ENCODE data around the gene SRP72. TPM values are rescaled to one million over a fixed set of nuclear protein-coding genes. Genes with fewer than 3 reads are reported as not detected.
A peak's percentile ranks its signal among the peaks of the same experiment; 100 is the strongest.

SRP72 gene, protein sequence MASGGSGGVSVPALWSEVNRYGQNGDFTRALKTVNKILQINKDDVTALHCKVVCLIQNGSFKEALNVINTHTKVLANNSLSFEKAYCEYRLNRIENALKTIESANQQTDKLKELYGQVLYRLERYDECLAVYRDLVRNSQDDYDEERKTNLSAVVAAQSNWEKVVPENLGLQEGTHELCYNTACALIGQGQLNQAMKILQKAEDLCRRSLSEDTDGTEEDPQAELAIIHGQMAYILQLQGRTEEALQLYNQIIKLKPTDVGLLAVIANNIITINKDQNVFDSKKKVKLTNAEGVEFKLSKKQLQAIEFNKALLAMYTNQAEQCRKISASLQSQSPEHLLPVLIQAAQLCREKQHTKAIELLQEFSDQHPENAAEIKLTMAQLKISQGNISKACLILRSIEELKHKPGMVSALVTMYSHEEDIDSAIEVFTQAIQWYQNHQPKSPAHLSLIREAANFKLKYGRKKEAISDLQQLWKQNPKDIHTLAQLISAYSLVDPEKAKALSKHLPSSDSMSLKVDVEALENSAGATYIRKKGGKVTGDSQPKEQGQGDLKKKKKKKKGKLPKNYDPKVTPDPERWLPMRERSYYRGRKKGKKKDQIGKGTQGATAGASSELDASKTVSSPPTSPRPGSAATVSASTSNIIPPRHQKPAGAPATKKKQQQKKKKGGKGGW
- 77.7 TPM for total RNA-seq
- long read RNA-seq, full-length matches to known transcripts = 12 of 70 reads
- long read RNA-seq, partial matches to known transcripts = 54 of 70 reads
- long read RNA-seq, other reads (novel, unspliced or antisense) = 4 of 70 reads

DNA sequence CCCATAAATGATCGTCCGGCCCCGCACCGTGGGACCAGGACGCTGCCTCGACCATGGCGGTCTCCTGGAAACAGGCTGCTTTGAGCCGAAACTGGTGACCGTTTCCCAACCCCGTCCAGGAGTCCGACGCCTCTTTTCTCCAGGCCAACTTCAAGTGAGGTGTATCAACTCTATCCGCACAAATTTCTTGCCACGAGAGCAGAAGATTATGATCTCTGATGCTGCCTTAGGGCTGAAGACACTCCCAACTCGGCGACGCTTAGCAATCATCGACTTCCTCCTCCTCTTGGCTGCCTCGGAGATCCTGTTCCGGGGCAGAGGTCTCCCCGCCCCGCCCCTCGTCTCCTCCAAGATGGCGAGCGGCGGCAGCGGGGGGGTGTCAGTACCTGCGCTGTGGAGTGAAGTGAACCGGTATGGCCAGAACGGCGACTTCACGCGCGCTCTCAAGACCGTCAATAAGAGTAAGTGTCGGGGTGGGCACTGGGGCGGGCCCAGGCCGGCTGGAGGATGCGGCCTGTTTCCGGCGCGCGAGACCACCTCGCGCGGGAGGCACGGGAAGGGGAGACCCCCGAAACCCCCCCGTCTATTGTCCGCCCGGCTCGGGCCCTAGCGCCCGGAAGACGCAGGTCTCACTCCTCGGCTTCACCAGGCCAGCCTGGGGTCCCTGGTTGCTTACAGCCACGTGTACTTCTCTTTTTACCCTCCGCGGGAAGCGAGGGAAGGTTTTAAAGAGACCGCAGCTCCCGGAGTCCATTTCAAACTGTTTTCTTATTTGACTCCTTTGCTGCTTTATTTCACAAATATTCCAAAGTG, at the start of gene SRP72:
Gene SRP72, plus strand, starts transcription at position 334 of the 813 bp plus-strand sequence. Its CDS starts 19 bp downstream, at position 353.
- Histone ChIP-seq H3K27me3 (ENCODE audit: low read depth) (no peaks in the 10 kb centered on the region), H3K4me1 (peaks cover 35% of the 10 kb centered on the region), H3K9me3 (no peaks in the 10 kb centered on the region), H3K36me3 (peaks cover 18% of the 10 kb centered on the region), H3K27ac (peak within 1 kb of the TSS; percentile 90), H3K4me3 (peak within 1 kb of the TSS; percentile 91)
- DNase-seq = peak; percentile 94
- TF ChIP-seq, protein P1, sequence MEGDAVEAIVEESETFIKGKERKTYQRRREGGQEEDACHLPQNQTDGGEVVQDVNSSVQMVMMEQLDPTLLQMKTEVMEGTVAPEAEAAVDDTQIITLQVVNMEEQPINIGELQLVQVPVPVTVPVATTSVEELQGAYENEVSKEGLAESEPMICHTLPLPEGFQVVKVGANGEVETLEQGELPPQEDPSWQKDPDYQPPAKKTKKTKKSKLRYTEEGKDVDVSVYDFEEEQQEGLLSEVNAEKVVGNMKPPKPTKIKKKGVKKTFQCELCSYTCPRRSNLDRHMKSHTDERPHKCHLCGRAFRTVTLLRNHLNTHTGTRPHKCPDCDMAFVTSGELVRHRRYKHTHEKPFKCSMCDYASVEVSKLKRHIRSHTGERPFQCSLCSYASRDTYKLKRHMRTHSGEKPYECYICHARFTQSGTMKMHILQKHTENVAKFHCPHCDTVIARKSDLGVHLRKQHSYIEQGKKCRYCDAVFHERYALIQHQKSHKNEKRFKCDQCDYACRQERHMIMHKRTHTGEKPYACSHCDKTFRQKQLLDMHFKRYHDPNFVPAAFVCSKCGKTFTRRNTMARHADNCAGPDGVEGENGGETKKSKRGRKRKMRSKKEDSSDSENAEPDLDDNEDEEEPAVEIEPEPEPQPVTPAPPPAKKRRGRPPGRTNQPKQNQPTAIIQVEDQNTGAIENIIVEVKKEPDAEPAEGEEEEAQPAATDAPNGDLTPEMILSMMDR (IDR thresholded peaks at IDR 0.05) = no peak
- intact Hi-C loops (cut with DNase I) = no loop called here
- ATAC-seq = peak; percentile 99

GRCh38 chr4:56424176-56424575, 43.2 kb upstream of the SRP72 start:
- H3K27ac ChIP-seq = no peak overlapping the region
- intact Hi-C loops (cut with DNase I) = no loop called here
- H3K27me3 ChIP-seq (ENCODE audit: low read depth) = no peaks in the 10 kb centered on the region

GRCh38 chr4:56424697-56425514, 42.5 kb upstream of the SRP72 start:
- DNase-seq (no peak), ATAC-seq (no peak)
- H3K4me3 ChIP-seq = no peak overlapping the region
- no peak overlapping the region for H3K27ac ChIP-seq
- no peaks in the 10 kb centered on the region for H3K4me1 ChIP-seq
- TF ChIP-seq, protein P1 (IDR thresholded peaks at IDR 0.05) = peak; percentile 66
- no peaks in the 10 kb centered on the region for H3K27me3 ChIP-seq (ENCODE audit: low read depth)
- intact Hi-C loops (cut with DNase I) = no loop called here
- H3K36me3 ChIP-seq = no peaks in the 10 kb centered on the region
- no peaks in the 10 kb centered on the region for H3K9me3 ChIP-seq

More at GRCh38 chr4:56424176-56424575, 43.2 kb upstream of the SRP72 start:
- TF ChIP-seq, protein P1 (IDR thresholded peaks at IDR 0.05) = no peak
- no peaks in the 10 kb centered on the region for H3K36me3 ChIP-seq
- H3K4me1 ChIP-seq = no peaks in the 10 kb centered on the region
- DNase-seq = no peak
- no peaks in the 10 kb centered on the region for H3K9me3 ChIP-seq
- no peak for ATAC-seq
- H3K4me3 ChIP-seq = no peak overlapping the region

GRCh38 chr4:56425518-56425917, 41.9 kb upstream of the SRP72 start:
- TF ChIP-seq, protein P1 (IDR thresholded peaks at IDR 0.05) = no peak
- Histone ChIP-seq H3K27me3 (ENCODE audit: low read depth) (no peaks in the 10 kb centered on the region), H3K4me3 (no peak overlapping the region), H3K9me3 (no peaks in the 10 kb centered on the region), H3K36me3 (no peaks in the 10 kb centered on the region), H3K4me1 (no peaks in the 10 kb centered on the region), H3K27ac (no peak overlapping the region)
- DNase-seq (no peak), ATAC-seq (no peak)
- intact Hi-C loops (cut with DNase I) = no loop called here
